Neural progenitor cell (in vitro differentiated cells): ENCODE data around the gene SLC28A1. TPM values are rescaled to one million over a fixed set of nuclear protein-coding genes. Genes with fewer than 3 reads are reported as not detected.
"Not testable (repeated sequence)": the region's sequence is repeated elsewhere in the genome, so short reads cannot be mapped to it uniquely, and the experiment has no call there.

ENCODE experiments used
- DNase-seq: peaks from one replicate; pipeline ENCODE4 v3.0.0-alpha.2; 2016; ENCODE audit warnings: low spot score
- H2AFZ ChIP-seq: fragments of 200-600 bp; sonication (generic); replicated peaks from 2 replicates; pipeline ENCODE4 v1.6.1; 2016; ENCODE audit warnings: antibody characterized with exemption
- H3F3A ChIP-seq: fragments of 200-600 bp; sonication (generic); 2 replicates; pipeline ENCODE4 v1.6.1; 2016; ENCODE audit warnings: antibody characterized with exemption, low read depth
- H3K27ac ChIP-seq: fragments of 200-600 bp; sonication (generic); 2 replicates; pipeline ENCODE4 v1.5.1; 2016; ENCODE audit warnings: mild to moderate bottlenecking
- H3K27me3 ChIP-seq: fragments of 200-600 bp; sonication (generic); 2 replicates; pipeline ENCODE4 v1.6.1; 2016; ENCODE audit warnings: mild to moderate bottlenecking, moderate library complexity
- H3K36me3 ChIP-seq: fragments of 200-600 bp; sonication (generic); 2 replicates; pipeline ENCODE4 v1.5.1; 2016
- H3K4me1 ChIP-seq: fragments of 200-600 bp; sonication (generic); 2 replicates; pipeline ENCODE4 v1.6.1; 2016; ENCODE audit warnings: mixed run types
- H3K4me2 ChIP-seq: fragments of 200-600 bp; sonication (generic); 2 replicates; pipeline ENCODE4 v1.6.1; 2016
- H3K4me3 ChIP-seq: fragments of 200-600 bp; sonication (generic); 2 replicates; pipeline ENCODE4 v1.5.1; 2016
- H3K79me2 ChIP-seq: fragments of 200-600 bp; sonication (generic); 2 replicates; pipeline ENCODE4 v1.6.1; 2016; ENCODE audit warnings: low read depth
- H3K9ac ChIP-seq: fragments of 200-600 bp; sonication (generic); 2 replicates; pipeline ENCODE4 v1.6.1; 2016
- H3K9me3 ChIP-seq: fragments of 200-600 bp; sonication (generic); 2 replicates; pipeline ENCODE4 v1.5.1; 2016; ENCODE audit warnings: low read depth
- H4K20me1 ChIP-seq: fragments of 200-600 bp; sonication (generic); 2 replicates; pipeline ENCODE4 v1.6.1; 2016; ENCODE audit warnings: low read depth
- H3K27ac Mint-ChIP-seq: 3 replicates; pipeline ENCODE4 v1.8.0; 2021; ENCODE audit warnings: mixed read lengths
- H3K27me3 Mint-ChIP-seq: 2 replicates; pipeline ENCODE4 v1.8.0; 2022; ENCODE audit warnings: low read depth, mild to moderate bottlenecking, inconsistent platforms, moderate library complexity, mixed read lengths; ENCODE audit not compliant: insufficient read depth
- H3K36me3 Mint-ChIP-seq: 3 replicates; pipeline ENCODE4 v1.8.0; 2021; ENCODE audit warnings: mixed read lengths
- H3K4me1 Mint-ChIP-seq: 3 replicates; pipeline ENCODE4 v1.8.0; 2021; ENCODE audit warnings: mixed read lengths
- H3K4me3 Mint-ChIP-seq: 3 replicates; pipeline ENCODE4 v1.8.0; 2021; ENCODE audit warnings: mild to moderate bottlenecking, moderate library complexity, mixed read lengths
- H3K9me3 Mint-ChIP-seq: 3 replicates; pipeline ENCODE4 v1.8.0; 2020; ENCODE audit warnings: mixed read lengths
- EZH2 ChIP-seq: fragments of 200-600 bp; sonication (generic); IDR thresholded peaks from 2 replicates; pipeline ENCODE4 v1.6.1; 2017; ENCODE audit warnings: antibody characterized with exemption, mild to moderate bottlenecking, moderate library complexity
- EZH2phosphoT487 ChIP-seq: fragments of 200-600 bp; sonication (generic); IDR thresholded peaks from 2 replicates; pipeline ENCODE4 v1.6.1; 2017; ENCODE audit warnings: antibody characterized with exemption
- total RNA-seq: library from RNA; depleted of rRNA; stranded (reverse); fragments of >200 nt; gene quantifications from 2 replicates; pipeline ENCODE4 v1.2.3, GENCODE V29; 2015; ENCODE audit warnings: low replicate concordance
- TF ChIP-seq, protein P1 (sequence below): fragments of 200-600 bp; sonication (generic); IDR thresholded peaks from 2 replicates; pipeline ENCODE4 v1.5.1; 2017; ENCODE audit warnings: antibody characterized with exemption, mild to moderate bottlenecking

Gene SLC28A1
- total RNA-seq, 1 donor from 2014 or later: not detected

DNA sequence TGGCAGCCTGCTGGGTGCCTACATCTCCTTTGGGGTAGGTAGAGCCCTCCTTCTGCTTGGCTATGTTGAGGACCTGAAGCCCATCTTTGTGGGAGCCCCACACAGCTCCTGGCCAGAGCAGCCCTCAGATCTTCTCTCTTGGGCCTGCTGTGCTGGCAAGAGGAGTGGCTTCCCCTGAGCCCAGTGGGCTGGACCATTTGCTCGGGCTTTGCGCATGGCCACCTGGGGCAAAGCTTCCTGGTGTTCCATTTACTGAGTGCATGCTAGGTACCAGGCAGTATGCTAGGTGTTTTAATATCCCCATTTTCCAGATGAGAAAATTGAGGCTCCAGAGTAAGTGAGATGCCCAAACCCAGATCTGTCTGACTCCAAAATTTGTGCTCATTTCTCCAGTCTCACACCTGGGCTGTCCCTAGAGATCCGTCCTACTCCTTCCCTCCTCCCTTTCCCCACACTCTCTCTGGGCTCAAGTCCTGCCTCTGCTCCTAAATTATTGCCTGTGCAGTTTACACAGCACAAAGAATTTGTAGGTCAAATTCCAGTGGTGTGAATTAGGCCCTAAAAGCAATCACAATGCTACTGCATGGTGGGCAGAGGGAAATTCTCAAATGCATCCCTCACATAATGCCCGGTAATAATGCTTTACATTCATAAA is 39.7 kb downstream of the SLC28A1 start:
- H3K4me1 ChIP-seq: peaks cover 11% of the 10 kb centered on the region
- H3F3A ChIP-seq: peaks cover 8% of the 10 kb centered on the region
- no peak overlapping the region for H3K4me3 Mint-ChIP-seq
- no peak overlapping the region for H3K9ac ChIP-seq
- no peak overlapping the region for H2AFZ ChIP-seq
- H3K36me3 ChIP-seq: no peaks in the 10 kb centered on the region
- H3K27me3 ChIP-seq: no peaks in the 10 kb centered on the region
- no peaks in the 10 kb centered on the region for H4K20me1 ChIP-seq
- no peak overlapping the region for H3K4me3 ChIP-seq
- peaks cover 8% of the 10 kb centered on the region for H3K27me3 Mint-ChIP-seq
- H3K9me3 Mint-ChIP-seq: no peaks in the 10 kb centered on the region
- no peak overlapping the region for H3K27ac ChIP-seq
- peaks cover 6% of the 10 kb centered on the region for H3K4me1 Mint-ChIP-seq
- no peaks in the 10 kb centered on the region for H3K9me3 ChIP-seq
- H3K36me3 Mint-ChIP-seq: no peaks in the 10 kb centered on the region
- H3K4me2 ChIP-seq: no peak overlapping the region
- no peak for DNase-seq
- no peak overlapping the region for H3K27ac Mint-ChIP-seq
- no peaks in the 10 kb centered on the region for H3K79me2 ChIP-seq
- TF ChIP-seq EZH2phosphoT487: no peak
- no peak for TF ChIP-seq EZH2
- TF ChIP-seq, protein P1, sequence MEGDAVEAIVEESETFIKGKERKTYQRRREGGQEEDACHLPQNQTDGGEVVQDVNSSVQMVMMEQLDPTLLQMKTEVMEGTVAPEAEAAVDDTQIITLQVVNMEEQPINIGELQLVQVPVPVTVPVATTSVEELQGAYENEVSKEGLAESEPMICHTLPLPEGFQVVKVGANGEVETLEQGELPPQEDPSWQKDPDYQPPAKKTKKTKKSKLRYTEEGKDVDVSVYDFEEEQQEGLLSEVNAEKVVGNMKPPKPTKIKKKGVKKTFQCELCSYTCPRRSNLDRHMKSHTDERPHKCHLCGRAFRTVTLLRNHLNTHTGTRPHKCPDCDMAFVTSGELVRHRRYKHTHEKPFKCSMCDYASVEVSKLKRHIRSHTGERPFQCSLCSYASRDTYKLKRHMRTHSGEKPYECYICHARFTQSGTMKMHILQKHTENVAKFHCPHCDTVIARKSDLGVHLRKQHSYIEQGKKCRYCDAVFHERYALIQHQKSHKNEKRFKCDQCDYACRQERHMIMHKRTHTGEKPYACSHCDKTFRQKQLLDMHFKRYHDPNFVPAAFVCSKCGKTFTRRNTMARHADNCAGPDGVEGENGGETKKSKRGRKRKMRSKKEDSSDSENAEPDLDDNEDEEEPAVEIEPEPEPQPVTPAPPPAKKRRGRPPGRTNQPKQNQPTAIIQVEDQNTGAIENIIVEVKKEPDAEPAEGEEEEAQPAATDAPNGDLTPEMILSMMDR: no peak

DNA sequence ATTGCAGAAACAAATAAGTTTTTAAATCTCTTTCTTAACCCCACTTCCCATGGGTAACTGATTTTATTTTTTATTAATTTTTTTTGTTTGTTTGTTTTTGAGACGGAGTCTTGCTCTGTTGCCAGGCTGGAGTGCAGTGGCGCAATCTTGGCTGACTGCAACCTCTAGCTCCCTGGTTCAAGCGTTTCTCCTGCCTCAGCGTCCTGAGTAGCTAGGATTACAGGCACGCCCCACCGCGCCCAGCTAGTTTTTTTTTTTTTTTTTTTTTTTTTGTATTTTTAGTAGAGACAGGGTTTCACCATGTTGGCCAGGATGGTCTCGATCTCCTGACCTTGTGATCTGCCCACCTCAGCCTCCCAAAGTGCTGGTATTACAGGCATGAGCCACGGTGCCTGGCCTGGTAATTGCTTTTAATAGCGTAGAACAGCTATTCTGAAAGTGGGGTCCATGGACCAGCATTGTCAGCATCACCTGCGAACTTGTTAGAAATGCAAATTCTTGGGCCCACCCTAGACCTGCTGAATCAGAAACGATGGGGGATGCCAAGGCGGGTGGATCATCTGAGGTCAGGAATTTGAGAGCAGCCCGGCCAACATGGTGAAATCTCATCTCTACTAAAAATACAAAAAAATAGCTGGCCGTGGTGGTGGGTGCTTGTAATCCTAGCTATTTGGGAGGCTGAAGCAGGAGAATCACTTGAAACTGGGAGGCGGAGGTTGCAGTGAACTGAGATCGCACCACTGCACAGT is 40.5 kb downstream of the SLC28A1 start:
- H3K9me3 Mint-ChIP-seq, H3K36me3 ChIP-seq, H3K27ac ChIP-seq, H3K4me3 Mint-ChIP-seq, H3F3A ChIP-seq, H3K9me3 ChIP-seq, H3K27ac Mint-ChIP-seq, DNase-seq, H3K36me3 Mint-ChIP-seq, H2AFZ ChIP-seq, H3K27me3 ChIP-seq, H4K20me1 ChIP-seq, H3K4me3 ChIP-seq, H3K4me2 ChIP-seq, H3K79me2 ChIP-seq, H3K4me1 Mint-ChIP-seq, H3K9ac ChIP-seq: not testable (repeated sequence)
- H3K4me1 ChIP-seq: peaks cover 11% of the 10 kb centered on the region
- H3K27me3 Mint-ChIP-seq: peaks cover 12% of the 10 kb centered on the region

DNA sequence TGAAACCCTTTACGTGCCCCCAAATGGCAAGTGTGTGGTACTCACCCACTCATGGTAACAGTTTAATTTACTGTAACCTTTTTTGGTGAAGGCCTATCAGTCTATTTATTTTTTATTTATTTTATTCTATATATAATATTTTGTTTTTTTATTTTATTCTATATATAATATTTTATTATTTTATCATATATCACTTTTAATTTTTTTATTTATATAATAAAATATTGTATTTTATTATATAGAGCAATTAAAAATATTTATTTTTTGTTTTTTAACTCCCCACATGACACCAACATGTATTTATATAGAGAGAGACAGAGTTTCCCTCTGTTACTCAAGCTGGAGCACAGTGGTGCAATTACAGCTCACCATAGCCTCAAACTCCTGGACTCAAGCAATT is 41.4 kb downstream of the SLC28A1 start:
- no peaks in the 10 kb centered on the region for H3K9me3 Mint-ChIP-seq
- no peaks in the 10 kb centered on the region for H3K36me3 ChIP-seq
- H3K27ac Mint-ChIP-seq: no peak overlapping the region
- no peaks in the 10 kb centered on the region for H3K79me2 ChIP-seq
- no peaks in the 10 kb centered on the region for H3K36me3 Mint-ChIP-seq
- H4K20me1 ChIP-seq: no peaks in the 10 kb centered on the region
- H2AFZ ChIP-seq: no peak overlapping the region
- no peak overlapping the region for H3K27ac ChIP-seq
- no peak overlapping the region for H3K4me3 Mint-ChIP-seq
- H3F3A ChIP-seq: peaks cover 8% of the 10 kb centered on the region
- H3K4me1 ChIP-seq: peaks cover 11% of the 10 kb centered on the region
- peaks cover 6% of the 10 kb centered on the region for H3K4me1 Mint-ChIP-seq
- H3K27me3 Mint-ChIP-seq: peaks cover 12% of the 10 kb centered on the region
- no peak for DNase-seq
- TF ChIP-seq EZH2phosphoT487 (no peak), EZH2 (no peak)
- TF ChIP-seq, protein P1: no peak
- no peak overlapping the region for H3K4me2 ChIP-seq
- H3K9me3 ChIP-seq: no peaks in the 10 kb centered on the region
- H3K9ac ChIP-seq: no peak overlapping the region
- no peak overlapping the region for H3K4me3 ChIP-seq
- no peaks in the 10 kb centered on the region for H3K27me3 ChIP-seq
